NOMO-1 treated with DMSO at 0.1 percent for 48 hours (cell line): Measurements from ENCODE around the gene RALGAPA2.

Experiments used
- DNase-seq: peaks from one replicate; lab custom pipeline; 2025; ENCODE audit not compliant: unreplicated experiment; lab: John Stamatoyannopoulos, UW

The RALGAPA2 gene

GRCh38 chr20:20476504-20476903, 235.9 kb downstream of the RALGAPA2 start:
- no peak for DNase-seq

DNA sequence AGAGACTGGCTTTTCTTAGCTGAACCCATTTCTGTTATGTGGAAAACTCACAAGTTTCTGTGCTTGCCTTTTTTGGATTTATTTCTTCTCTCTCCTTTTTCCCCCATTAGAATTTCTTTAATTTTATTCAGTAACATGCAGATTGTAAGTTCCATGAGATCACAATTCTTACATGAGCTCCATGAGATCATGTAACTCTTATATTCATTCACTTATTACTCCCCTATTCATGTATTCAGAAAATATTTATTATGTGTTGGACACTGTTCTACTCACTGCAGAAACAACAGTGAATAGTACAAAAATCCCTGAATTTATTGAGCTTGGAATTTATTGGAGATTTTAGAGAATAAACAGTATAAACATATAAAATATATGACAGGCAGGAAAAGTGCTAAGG, 238.8 kb downstream of the RALGAPA2 start:
- no peak for DNase-seq

GRCh38 chr20:20472684-20473274, 239.7 kb downstream of the RALGAPA2 start:
- no peak for DNase-seq

GRCh38 chr20:20466341-20466879, 246.0 kb downstream of the RALGAPA2 start:
- DNase-seq, result no peak

DNA sequence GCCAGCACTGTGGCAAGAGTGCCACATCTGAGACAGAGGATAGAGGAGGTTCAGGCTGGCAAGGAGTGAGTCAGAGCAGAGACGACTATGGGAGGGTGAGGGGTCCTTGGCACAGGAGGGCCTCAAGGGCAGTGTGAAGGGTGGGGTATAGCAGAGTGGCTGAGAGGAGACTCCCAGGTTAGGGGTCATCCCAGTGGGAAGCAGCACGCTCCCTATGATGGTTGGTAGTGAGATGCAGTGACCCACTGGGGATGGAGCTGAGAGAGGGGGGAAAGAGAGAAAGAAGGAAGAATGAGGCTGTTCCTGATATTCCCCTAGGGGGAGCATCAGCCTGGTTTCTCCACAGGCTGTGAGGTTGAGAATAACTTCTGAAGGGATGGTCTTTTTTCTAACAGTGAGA, 247.2 kb downstream of the RALGAPA2 start:
- no peak for DNase-seq

GRCh38 chr20:20463933-20464374, 248.5 kb downstream of the RALGAPA2 start:
- DNase-seq, result no peak

- DNase-seq, result no peak
These were observed 250.3 kb downstream of the RALGAPA2 start for GRCh38 chr20:20462185-20462584.

DNA sequence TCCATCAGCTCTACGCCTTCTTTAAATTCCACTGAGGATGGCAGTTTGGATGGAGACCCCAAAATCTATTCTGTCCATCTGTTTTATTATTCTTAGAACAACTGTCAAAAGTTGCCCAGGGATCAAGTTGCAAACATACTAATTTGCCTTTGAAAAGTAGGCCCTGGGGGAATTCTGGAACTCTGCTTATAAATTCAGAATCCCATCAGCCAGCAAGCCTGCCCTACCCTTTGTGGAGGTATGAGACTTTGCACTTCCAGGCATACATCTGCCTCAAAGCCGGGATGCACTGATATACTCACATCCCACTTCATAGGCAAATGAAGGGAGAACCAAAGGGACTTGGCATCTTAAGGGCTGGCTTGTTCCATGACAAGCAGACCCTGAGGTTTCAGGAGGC, 250.9 kb downstream of the RALGAPA2 start:
- no peak for DNase-seq

DNA sequence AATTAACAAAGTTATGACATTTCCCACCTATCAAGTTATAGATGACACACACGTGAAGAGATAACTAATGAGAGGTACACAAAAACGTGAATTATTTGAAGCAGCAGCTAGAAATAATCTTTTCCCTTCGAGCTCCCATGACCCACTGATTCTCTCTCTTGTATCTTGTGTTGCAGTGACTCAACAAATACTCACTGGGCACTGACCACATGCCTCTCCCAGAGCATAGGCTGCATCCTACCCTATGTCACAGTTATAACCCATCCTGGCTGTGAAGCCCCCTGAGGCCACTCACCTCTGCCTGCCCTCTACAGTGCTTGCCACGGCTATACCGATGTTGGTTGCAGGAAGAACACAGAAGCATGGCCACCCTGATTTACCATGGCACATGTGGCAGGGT, 252.7 kb downstream of the RALGAPA2 start:
- DNase-seq, result no peak

- no peak for DNase-seq
These were observed 254.9 kb downstream of the RALGAPA2 start for GRCh38 chr20:20457392-20458126.

GRCh38 chr20:20456741-20457140, 255.7 kb downstream of the RALGAPA2 start:
- no peak for DNase-seq

DNA sequence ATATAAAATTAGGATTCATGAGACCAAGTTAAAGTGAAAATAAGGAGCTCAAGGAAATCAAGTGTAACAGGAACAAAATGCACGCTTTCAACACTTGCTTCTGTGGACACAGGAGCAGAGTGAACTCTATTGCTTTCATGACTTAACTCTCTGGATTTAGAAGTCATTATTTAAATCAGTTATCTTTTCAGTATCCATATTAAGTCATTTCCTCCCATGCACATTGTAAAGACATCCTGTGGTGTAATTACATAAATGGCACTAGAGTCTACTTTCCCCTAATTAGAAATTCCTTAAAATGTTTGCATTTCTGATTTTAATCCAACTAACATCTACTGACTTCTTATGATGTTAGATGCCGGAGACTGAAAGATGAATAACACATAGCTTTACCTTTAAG, 256.5 kb downstream of the RALGAPA2 start:
- no peak for DNase-seq

DNA sequence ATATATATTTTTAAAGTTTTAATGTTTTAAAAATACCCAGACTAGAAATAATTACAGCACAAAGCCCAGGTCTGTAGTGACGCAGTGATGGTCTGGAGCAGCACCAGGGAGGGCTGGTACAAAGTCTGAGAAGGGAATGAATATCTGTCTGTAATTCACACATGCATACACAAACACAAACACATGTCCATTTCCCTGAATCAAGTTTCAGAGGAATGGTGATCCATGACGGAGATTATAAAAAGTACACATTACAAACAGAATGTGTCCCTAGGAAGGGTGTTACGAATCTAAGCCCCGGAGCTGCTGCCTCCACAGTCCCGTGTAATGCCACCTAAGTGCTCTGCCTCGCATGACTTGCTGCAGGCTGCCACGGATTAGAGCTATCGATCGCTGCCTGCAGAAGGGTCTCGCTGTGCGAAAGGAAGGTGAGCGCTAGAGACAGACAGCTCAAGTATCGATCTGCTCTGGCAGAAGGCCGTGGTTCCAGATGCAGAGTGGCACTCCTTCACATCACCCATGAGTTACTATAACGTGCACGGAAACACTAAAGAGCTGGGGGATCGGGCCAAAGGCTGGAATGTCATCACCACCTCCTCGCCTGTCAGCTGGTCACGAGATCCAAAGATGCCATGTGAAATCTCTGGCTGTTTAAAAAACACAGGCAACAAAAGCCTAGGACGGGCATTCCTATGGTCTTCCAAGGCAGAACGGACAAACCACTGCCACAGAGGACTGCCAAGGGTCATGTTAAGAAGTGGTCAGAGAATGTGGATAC, 257.4 kb downstream of the RALGAPA2 start:
- DNase-seq, result no peak

GRCh38 chr20:20454367-20454766, 258.1 kb downstream of the RALGAPA2 start:
- DNase-seq, result no peak

- DNase-seq, result no peak
These were observed 260.2 kb downstream of the RALGAPA2 start for GRCh38 chr20:20452254-20452676.

GRCh38 chr20:20450521-20450920, 261.9 kb downstream of the RALGAPA2 start:
- no peak for DNase-seq

GRCh38 chr20:20448881-20449280, 263.6 kb downstream of the RALGAPA2 start:
- no peak for DNase-seq

DNA sequence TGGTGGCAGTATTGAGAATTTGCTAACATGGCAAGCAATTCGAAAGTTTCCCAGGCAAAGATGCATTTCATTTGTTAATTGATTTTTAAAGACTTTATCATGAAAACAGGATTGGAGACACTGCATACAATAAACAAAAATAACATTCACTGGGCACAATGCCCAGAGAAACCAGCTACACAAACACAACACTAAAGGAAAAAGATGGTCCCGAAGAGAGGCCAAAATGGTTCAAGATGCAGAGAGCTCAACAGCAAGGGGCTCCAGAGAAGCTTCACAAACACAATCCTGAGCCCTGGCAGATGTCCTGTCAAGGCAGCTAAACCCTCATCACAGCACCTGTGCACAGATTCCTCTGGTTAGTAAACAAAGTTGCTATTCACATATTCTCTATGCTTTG, 265.2 kb downstream of the RALGAPA2 start:
- DNase-seq, result no peak

- no peak for DNase-seq
These were observed 265.9 kb downstream of the RALGAPA2 start for GRCh38 chr20:20446425-20447015.

- DNase-seq, result no peak
These were observed 266.4 kb downstream of the RALGAPA2 start for GRCh38 chr20:20446001-20446400.

- DNase-seq, result no peak
These were observed 268.9 kb downstream of the RALGAPA2 start for GRCh38 chr20:20443504-20443903.
